ENCODE measurements around the gene CPEB2. TPM values are rescaled to one million over a fixed set of nuclear protein-coding genes. Genes with fewer than 3 reads are reported as not detected.

The CPEB2 gene
- total and polyA plus RNA-seq, 10 of the 15 experiments (the other 5 are each of a cell fraction or from before 2014, with no cell fraction given), result 0.73 to 8.3 (median 3.7) TPM

GRCh38 chr4:15024386-15024785 lies 22.1 kb downstream of the CPEB2 start:
- intact Hi-C loops (cut with micrococcal nuclease; ENCODE audit: unreplicated experiment) (no loop called here), in situ Hi-C loops (cut with MboI) (loop anchor here (25.0 kb wide), 1 partner anchor 862 kb away; no protein-coding TSS in a partner anchor)
- FAIRE-seq, result no peak
- no TSS peak for BruUV-seq (replicated peaks)
- 0% methylated on average over 1 of the region's 1 CpG for WGBS (ENCODE audit: insufficient coverage, insufficient replicate concordance, low lambda C conversion rate, missing lambda C conversion rate)
- H3K9ac ChIP-seq (ENCODE audit: control insufficient read depth, insufficient read depth, low read length), result no peak overlapping the region
- H3K27ac ChIP-seq (ENCODE audit: control insufficient read depth, insufficient read depth), result no peak overlapping the region
- ChIA-PET SMC1A (ENCODE audit: uncharacterized antibody, unreplicated experiment) (interaction anchor here (0.5 to 2.2 kb wide), 5 partner anchors 9 to 396 kb away, joined by 3 to 12 read pairs (median 3); no protein-coding TSS in a partner anchor), POLR2A (interaction anchor here (0.7 kb wide), 1 partner anchor 159 kb away, joined by 3 read pairs; no protein-coding TSS in a partner anchor), CTCF (interaction anchor here (0.6 to 2.7 kb wide), 3 partner anchors 10 to 236 kb away, joined by 3 to 9 read pairs (median 3); no protein-coding TSS in a partner anchor), RAD21 (ENCODE audit: unreplicated experiment) (interaction anchor here (1.1 kb wide), 1 partner anchor 10 kb away, joined by 3 read pairs; no protein-coding TSS in a partner anchor)
- no peak overlapping the region for H2AFZ ChIP-seq (ENCODE audit: control insufficient read depth, low read depth, low read length)
- H3K4me3 ChIP-seq, result no peak overlapping the region
- H3K36me3 ChIP-seq (ENCODE audit: control insufficient read depth in 2 of 2, insufficient read depth in 2 of 2, low read length in 1 of 2), result peaks cover 0 to 12% of the 10 kb centered on the region in 2 experiments; a peak in 1 of 4 replicates
- peaks cover 2% of the 10 kb centered on the region; the same call in 1 of the 3 replicates for H3K9me3 ChIP-seq (replicated peaks; ENCODE audit: control insufficient read depth, insufficient read depth, low read length)
- H3K4me1 ChIP-seq (ENCODE audit: control insufficient read depth, insufficient read depth, low read length), result peaks cover 4% of the 10 kb centered on the region; the same call in 1 of the 2 replicates
- no peak for ATAC-seq
- no peaks in the 10 kb centered on the region for H4K20me1 ChIP-seq (ENCODE audit: control insufficient read depth, insufficient read depth)
- H3K79me2 ChIP-seq (ENCODE audit: control insufficient read depth, insufficient read depth, low read length), result peaks cover 11% of the 10 kb centered on the region
- DNase-seq (ENCODE audit: low read depth, low spot score), result no peak
- H3K4me2 ChIP-seq (ENCODE audit: control insufficient read depth, insufficient read depth), result no peak overlapping the region
- H3K27me3 ChIP-seq (replicated peaks in 1 of 2; ENCODE audit: control insufficient read depth in 2 of 2, insufficient read depth in 2 of 2, low read length in 1 of 2), result no peaks in the 10 kb centered on the region
- TF ChIP-seq CHD1 (IDR thresholded peaks at IDR 0.05; ENCODE audit: low read depth, low read length) (no peak), POLR2AphosphoS5 (IDR thresholded peaks at IDR 0.05; ENCODE audit: low read length) (no peak), FOXM1 (IDR thresholded peaks at IDR 0.05; ENCODE audit: low read depth, low read length) (no peak), ZNF687 (IDR thresholded peaks at IDR 0.05) (no peak), MTA3 (IDR thresholded peaks at IDR 0.05; ENCODE audit: borderline replicate concordance, low read length) (no peak), ATF2 (IDR thresholded peaks at IDR 0.05; ENCODE audit: low read length) (no peak), CUX1 (IDR thresholded peaks at IDR 0.05; ENCODE audit: insufficient replicate concordance, low read depth, low read length) (no peak), USF2 (IDR thresholded peaks at IDR 0.05; ENCODE audit: borderline replicate concordance, low read depth, low read length) (no peak), SMARCA5 (IDR thresholded peaks at IDR 0.05) (no peak), EZH2 (IDR thresholded peaks at IDR 0.05; ENCODE audit: borderline replicate concordance, control insufficient read depth, low read depth, low read length) (no peak), CBFB (IDR thresholded peaks at IDR 0.05; ENCODE audit: low read depth) (no peak), RCOR1 (conservative IDR thresholded peaks at IDR 0.05; ENCODE audit: low read depth, low read length) (no peak)

All from GM12878 (cell line).